Coronary artery (tissue), 2 donors: Measurements from ENCODE around the gene CDC42BPA.
A peak's percentile ranks its signal among the peaks of the same experiment; 100 is the strongest.

Source experiments
- DNase-seq: peaks from one replicate; pipeline ENCODE4 v3.0.0-alpha.2; 2017; ENCODE audit warnings: low spot score
- H3K27ac ChIP-seq, 2 donors: fragments of 200-600 bp; sonication (generic); one replicate each; pipeline ENCODE4 v1.5.1; 2016 to 2019
- H3K4me3 ChIP-seq: fragments of 200-600 bp; sonication (generic); 2 replicates; pipeline ENCODE4 v1.5.1; 2016; ENCODE audit warnings: mild to moderate bottlenecking, moderate library complexity
- TF ChIP-seq, protein P1 (sequence below): fragments of 200-600 bp; sonication (generic); IDR thresholded peaks from one replicate; pipeline ENCODE4 v1.5.1; 2019; ENCODE audit warnings: antibody characterized with exemption

Gene CDC42BPA

DNA sequence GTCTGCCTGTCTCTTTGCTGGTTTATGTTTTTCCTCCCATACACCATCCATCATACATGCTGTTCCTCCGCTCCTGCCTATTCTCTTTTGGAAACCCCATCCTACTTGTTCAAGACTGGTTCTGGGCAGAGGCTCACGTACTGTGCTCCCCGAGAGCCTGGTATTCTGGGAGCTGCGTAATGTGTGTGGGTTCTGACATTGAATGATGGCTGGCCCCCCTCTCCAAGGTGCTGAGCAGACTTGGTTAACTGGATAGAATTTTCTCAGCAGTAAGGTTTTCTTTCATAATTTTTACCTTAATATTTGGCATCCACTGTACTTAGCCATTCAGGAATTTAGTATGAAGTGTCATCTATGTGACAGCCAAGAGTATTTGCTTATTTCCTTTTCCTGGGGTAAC, 351.6 kb downstream of the CDC42BPA start:
- DNase-seq = no peak
- TF ChIP-seq, protein P1, sequence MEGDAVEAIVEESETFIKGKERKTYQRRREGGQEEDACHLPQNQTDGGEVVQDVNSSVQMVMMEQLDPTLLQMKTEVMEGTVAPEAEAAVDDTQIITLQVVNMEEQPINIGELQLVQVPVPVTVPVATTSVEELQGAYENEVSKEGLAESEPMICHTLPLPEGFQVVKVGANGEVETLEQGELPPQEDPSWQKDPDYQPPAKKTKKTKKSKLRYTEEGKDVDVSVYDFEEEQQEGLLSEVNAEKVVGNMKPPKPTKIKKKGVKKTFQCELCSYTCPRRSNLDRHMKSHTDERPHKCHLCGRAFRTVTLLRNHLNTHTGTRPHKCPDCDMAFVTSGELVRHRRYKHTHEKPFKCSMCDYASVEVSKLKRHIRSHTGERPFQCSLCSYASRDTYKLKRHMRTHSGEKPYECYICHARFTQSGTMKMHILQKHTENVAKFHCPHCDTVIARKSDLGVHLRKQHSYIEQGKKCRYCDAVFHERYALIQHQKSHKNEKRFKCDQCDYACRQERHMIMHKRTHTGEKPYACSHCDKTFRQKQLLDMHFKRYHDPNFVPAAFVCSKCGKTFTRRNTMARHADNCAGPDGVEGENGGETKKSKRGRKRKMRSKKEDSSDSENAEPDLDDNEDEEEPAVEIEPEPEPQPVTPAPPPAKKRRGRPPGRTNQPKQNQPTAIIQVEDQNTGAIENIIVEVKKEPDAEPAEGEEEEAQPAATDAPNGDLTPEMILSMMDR = no peak
- Histone ChIP-seq H3K27ac (no peak overlapping the region), H3K4me3 (no peak overlapping the region)

DNA sequence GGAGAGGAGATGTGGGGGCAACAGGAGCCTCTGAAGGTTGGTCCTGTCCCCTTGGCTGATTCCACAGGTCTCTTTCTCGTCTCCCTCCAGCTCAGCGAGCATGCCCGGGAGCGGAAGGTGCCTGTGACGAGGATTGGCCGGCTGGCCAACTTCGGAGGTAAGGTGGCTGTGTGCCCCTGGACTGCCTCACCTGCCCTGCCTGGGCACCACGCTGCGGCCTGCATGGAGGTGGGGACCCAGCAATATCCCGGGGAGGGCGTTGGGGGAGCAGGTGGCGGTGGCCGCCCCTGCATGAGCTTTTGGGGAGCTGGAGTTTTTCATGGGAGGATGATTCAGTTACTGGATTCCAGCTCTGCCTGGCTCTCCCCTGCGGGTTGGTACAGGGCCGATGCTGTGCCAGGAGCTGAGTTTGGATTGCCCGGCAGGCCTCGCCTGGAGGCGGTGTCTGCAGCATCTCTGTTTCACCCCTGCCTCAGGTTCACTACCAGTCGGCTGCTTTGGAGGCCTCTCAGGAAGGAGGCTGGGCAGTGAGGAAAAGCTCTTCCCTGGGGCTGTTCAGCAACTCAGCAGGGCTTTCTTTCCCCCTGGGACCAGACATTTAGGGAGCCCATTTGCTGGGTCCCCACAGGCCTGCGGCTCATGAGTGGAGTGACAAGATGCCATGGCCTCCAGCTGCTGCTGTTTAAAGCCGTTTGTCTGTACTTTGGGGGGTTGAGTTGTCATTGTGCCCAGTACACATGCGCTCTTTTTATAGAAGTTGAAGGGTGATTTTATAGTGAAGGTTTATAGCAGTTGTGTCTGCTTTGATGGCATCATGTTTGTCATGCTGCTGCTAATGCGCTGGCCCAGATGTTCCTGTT, 352.5 kb downstream of the CDC42BPA start:
- TF ChIP-seq, protein P1 = no peak
- DNase-seq = no peak
- no peak overlapping the region for H3K27ac ChIP-seq
- no peak overlapping the region for H3K4me3 ChIP-seq

DNA sequence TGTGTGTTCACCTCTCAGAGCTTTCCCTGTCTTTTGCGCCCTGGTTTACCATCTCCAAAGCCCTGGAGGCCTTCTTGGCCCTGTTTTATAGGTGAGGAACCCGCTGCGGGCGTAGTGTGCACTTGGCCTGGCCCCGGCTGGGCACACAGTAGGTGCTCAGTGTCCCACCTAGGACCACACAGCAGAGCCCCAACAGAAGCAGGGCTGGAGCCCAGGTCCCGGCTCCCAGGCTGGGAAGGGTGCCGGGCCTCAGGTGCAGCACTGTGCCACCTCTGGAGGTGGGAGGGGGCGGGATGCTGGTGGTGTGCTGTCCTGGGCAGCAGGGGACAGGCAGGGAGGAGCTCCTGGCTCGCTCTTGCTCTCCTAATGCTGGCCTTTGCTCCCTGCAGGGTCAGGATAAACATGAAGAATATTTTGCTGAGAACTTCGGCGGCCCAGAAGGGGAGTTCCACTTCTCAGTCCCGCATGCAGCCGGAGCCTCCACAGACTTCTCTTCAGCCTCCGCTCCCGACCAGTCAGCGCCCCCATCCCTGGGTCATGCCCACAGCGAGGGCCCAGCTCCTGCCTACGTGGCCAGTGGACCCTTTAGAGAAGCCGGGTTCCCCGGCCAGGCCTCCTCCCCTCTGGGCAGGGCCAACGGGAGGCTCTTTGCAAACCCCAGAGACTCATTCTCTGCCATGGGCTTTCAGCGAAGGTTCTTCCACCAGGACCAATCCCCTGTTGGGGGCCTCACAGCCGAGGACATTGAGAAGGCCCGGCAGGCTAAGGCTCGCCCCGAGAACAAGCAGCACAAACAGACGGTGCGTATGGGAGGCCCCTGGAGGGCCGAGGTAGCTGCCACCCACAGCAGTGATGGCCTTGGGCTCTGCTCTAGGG, 353.4 kb downstream of the CDC42BPA start:
- no peak overlapping the region for H3K4me3 ChIP-seq
- peak overlapping the region in 1 of 2 donors; percentile 74 for H3K27ac ChIP-seq
- no peak for DNase-seq
- TF ChIP-seq, protein P1 = no peak

DNA sequence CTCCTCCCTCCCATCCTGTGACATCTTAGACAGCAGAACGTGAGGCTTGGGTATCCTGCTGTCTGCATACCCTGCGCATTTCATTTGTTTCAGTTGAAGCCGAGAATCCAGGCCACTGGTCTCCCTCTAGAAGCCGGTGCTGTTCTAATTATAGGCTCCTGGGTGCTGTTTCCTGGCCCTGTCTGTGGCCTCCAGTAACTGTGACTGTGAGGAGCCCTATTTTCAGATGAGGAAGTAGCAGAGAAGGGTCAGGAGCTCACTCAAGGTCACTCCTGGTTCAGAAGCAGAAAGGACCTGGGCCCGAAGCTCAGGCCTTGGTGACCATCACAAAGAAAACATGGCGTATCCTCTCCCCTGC, 354.2 kb downstream of the CDC42BPA start:
- Histone ChIP-seq H3K4me3 (no peak overlapping the region), H3K27ac (peak overlapping the region in 1 of 2 donors; percentile 74)
- TF ChIP-seq, protein P1 = no peak
- no peak for DNase-seq

DNA sequence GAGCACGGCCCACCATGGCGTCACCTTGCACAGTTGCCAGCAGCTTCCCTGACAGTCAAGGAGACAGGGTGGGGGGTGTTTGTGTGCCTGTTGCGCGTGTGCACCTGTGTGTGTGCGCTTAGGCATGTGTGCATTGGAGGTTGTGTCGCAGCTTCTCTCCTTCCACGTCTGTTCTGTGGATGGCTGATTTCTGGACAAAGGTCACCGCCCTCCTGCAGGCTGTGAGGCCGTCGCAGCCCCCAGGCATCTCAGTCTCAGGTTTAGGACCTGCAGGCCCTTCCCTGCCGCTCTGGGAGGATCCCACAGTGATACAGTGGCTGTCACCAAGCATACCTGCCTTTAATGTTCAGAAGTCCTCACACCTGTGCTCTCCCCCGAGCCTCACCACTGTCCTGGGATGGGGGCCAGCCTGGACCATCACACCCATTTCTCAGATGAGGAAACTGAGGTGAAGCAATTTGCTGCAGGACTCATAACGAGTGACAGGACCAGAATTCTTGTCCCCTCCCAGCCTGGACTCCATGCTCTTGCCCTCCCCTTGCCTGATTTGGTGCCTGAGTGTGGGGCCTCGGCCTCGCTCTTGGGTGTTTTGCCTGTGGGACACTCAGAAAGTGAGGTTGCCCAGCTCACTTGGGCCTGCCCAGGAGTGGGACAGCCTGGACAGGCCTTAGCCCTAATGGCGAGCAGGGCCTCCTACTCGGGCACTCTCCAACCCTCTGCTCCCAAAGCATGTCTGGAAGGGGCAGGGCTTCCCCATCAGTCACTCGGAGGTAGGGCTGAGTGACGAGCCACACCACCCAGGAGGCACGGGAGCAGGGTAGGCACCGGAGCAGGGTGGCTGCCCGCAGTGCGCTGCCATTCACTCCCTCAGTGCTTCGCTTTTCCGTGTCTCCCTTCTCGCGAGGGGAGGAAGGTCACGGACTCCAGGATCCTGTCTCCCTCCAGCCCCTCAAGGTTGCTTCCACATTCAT, 355.6 kb downstream of the CDC42BPA start:
- no peak for DNase-seq
- H3K4me3 ChIP-seq = no peak overlapping the region
- TF ChIP-seq, protein P1 = no peak
- H3K27ac ChIP-seq = no peak overlapping the region

DNA sequence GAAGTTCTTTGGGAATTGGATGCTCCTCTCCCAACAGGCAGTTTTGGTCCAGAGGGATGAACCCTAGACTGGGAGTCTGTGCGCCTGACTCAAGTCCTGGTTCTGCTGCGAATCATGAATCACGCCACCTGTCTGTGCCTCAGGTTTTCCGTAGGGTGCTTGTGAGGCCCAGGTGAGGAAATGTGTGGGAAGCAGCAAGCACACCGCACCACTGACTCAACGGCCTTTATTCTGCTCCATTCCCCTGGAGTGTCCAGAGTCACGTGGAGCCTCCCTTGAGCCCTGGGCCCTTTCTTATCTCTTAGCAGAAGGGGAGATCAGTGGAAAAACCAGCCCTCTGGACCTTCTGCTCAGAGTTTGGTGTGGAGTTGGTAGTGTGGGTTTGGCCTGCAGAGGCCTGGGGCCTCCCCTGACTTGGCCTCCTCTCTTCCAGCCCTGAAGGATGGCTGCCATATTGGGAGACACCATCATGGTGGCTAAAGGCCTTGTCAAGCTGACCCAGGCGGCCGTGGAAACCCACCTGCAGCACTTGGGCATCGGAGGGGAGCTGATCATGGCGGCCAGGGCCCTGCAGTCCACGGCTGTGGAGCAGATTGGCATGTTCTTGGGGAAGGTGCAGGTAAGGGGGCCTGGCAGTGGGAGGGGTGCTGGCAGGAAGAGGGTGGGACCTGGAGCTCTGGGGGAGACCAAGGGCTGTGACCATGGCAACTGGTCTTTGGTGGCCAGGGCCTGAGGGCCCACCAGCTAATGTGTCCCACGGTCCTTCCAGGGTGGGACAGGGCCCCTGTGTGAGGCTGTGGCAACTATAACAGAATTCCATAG, 357.1 kb downstream of the CDC42BPA start:
- Histone ChIP-seq H3K27ac (no peak overlapping the region), H3K4me3 (no peak overlapping the region)
- TF ChIP-seq, protein P1 = no peak
- no peak for DNase-seq
